IPS DF 6.9 (cell line): Measurements from ENCODE around the gene TSTD2.
"Not testable (repeated sequence)": the region's sequence is repeated elsewhere in the genome, so short reads cannot be mapped to it uniquely, and the experiment has no call there.

Experiments used
- DNase-seq: peaks from one replicate; pipeline ENCODE4 v3.0.0-alpha.2; 2013; ENCODE audit warnings: low read depth, low spot score
- H3K27ac ChIP-seq: one replicate; pipeline ENCODE4 v1.5.1; 2013; ENCODE audit warnings: low read length, control low read depth
- H3K27me3 ChIP-seq: 2 replicates; pipeline ENCODE4 v1.6.1; 2013; ENCODE audit warnings: mild to moderate bottlenecking, low read length; ENCODE audit not compliant: control insufficient read depth, insufficient read depth
- H3K36me3 ChIP-seq: 2 replicates; pipeline ENCODE4 v1.6.1; 2013; ENCODE audit warnings: low read length; ENCODE audit not compliant: control insufficient read depth, insufficient read depth
- H3K4me1 ChIP-seq: 2 replicates; pipeline ENCODE4 v1.6.1; 2013; ENCODE audit warnings: low read length; ENCODE audit not compliant: control insufficient read depth, insufficient read depth
- H3K4me3 ChIP-seq: 2 replicates; pipeline ENCODE4 v1.5.1; 2013; ENCODE audit warnings: mild to moderate bottlenecking, low read length
- H3K9me3 ChIP-seq: 2 replicates; pipeline ENCODE4 v1.6.1; 2013; ENCODE audit warnings: low read length, inconsistent platforms; ENCODE audit not compliant: control insufficient read depth, insufficient read depth
- WGBS: extraction: QIAGEN DNeasy Blood & Tissue Kit; methylation state at CpG from one replicate; pipeline ENCODE4 v1.1.7; 2013; ENCODE audit warnings: mixed read lengths, missing lambda C conversion rate; ENCODE audit not compliant: insufficient read length, insufficient coverage; 5-methylcytosine and 5-hydroxymethylcytosine counted together

TSTD2 gene

DNA sequence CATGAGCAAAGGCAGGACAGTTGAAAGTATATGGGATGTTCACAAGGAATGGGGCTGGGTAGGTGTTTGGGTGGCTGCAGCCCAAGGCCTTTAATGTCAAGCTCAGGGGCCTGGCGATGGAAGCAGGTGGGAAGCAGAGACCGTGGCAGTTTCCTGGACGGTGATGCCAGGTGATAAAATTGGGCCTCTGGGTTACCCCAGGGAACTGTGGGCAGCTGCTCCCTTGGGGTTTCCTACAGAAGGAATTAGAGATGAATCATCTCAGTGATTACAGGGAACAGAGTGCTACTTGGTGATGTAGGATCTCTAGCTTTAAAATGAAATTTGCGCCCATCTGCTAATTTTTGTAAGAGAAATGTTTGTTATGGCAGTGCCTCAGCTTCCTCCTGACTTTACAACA is 39.2 kb downstream of the TSTD2 start:
- peaks cover 2% of the 10 kb centered on the region; the same call in 1 of the 2 replicates for H3K4me1 ChIP-seq
- H3K27me3 ChIP-seq = no peaks in the 10 kb centered on the region
- no peaks in the 10 kb centered on the region for H3K9me3 ChIP-seq
- H3K27ac ChIP-seq = no peak overlapping the region
- no CpG with 5 or more reads among the region's 4 CpGs for WGBS
- no peak for DNase-seq
- no peaks in the 10 kb centered on the region for H3K36me3 ChIP-seq
- H3K4me3 ChIP-seq = no peak overlapping the region

DNA sequence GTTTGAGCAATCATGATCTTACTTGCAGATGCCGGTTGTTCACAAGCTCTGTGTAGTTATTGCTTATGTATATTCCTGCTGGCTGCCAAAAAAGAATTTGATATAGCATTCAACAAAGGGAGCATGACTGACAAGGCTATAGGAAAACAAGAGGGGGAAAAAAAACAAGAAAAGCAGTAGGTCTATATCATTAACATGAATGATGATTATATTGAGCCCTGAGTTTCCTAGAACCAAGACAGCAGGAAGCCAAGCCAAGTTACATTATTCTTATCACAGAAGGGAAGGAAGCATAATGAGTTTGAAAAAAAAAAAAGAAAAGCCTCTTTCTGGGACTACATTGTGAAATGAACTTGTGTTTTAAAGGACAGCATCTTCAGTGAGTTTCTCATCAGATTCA is 41.0 kb downstream of the TSTD2 start:
- no peak overlapping the region for H3K4me3 ChIP-seq
- no peaks in the 10 kb centered on the region for H3K27me3 ChIP-seq
- no peaks in the 10 kb centered on the region for H3K36me3 ChIP-seq
- DNase-seq = no peak
- no CpG with 5 or more reads among the region's 1 CpG for WGBS
- no peaks in the 10 kb centered on the region for H3K4me1 ChIP-seq
- no peaks in the 10 kb centered on the region for H3K9me3 ChIP-seq
- H3K27ac ChIP-seq = no peak overlapping the region

DNA sequence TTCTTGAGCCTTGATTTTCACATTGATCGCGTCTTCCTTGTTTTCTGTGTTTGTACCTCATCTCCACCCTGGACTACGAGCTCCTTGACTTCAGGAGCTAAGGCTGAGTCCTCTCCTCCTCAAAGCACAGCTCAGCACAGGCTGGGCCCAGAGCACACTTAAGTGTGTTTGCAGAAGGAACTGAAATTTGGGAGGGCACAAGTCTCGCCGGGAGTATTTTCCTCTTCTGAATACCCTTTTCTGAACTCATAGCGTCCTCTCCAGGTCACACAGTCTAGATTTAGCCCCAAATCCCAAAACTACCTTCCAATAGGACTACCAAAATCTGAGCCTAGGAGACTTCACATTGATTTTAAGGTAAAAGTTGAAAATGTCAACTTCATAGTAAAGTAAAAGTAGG is 41.6 kb downstream of the TSTD2 start:
- DNase-seq = no peak
- Histone ChIP-seq H3K27me3 (no peaks in the 10 kb centered on the region), H3K27ac (no peak overlapping the region), H3K4me3 (no peak overlapping the region), H3K9me3 (no peaks in the 10 kb centered on the region), H3K36me3 (no peaks in the 10 kb centered on the region), H3K4me1 (no peaks in the 10 kb centered on the region)
- no CpG with 5 or more reads among the region's 6 CpGs for WGBS

DNA sequence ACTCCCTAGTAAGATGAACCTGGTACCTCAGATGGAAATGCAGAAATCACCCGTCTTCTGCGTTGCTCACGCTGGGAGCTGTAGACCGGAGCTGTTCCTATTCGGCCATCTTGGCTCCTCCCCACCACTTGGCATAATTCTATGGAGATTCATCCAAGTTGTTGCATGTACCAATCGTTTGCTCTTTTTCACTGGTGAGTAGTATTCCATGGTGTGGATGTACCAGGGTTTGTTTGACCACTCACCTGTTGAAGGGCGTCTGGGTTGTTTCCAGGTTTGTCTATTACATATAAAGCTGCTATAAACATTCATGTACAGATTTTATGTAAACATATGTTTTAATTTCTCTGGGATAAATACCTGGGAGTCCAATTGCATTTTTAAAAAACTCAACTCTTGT is 46.3 kb downstream of the TSTD2 start:
- not testable (repeated sequence) for H3K9me3 ChIP-seq, H3K27ac ChIP-seq, DNase-seq, H3K4me3 ChIP-seq, H3K27me3 ChIP-seq, H3K4me1 ChIP-seq, H3K36me3 ChIP-seq
- WGBS = no CpG with 5 or more reads among the region's 7 CpGs

DNA sequence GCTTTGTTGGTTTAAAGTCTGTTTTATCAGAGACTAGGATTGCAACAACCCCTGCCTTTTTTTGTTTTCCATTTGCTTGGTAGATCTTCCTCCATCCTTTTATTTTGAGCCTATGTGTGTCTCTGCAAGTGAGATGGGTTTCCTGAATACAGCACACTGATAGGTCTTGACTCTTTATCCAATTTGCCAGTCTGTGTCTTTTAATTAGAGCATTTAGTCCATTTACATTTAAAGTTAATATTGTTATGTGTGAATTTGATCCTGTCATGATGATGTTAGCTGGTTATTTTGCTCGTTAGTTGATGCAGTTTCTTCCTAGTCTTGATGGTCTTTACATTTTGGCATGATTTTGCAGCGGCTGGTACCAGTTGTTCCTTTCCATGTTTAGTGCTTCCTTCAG is 48.4 kb downstream of the TSTD2 start:
- H3K27ac ChIP-seq, H3K27me3 ChIP-seq, DNase-seq, H3K9me3 ChIP-seq, H3K4me3 ChIP-seq, H3K4me1 ChIP-seq, H3K36me3 ChIP-seq: not testable (repeated sequence)
- WGBS = no CpG with 5 or more reads among the region's 2 CpGs

DNA sequence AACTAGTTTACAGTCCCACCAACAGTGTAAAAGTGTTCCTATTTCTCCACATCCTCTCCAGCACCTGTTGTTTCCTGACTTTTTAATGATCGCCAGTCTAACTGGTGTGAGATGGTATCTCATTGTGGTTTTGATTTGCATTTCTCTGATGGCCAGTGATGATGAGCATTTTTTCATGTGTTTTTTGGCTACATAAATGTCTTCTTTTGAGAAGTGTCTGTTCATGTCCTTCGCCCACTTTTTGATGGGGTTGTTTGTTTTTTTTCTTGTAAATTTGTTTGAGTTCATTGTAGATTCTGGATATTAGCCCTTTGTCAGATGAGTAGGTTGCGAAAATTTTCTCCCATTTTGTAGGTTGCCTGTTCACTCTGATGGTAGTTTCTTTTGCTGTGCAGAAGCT is 51.6 kb downstream of the TSTD2 start:
- H3K27me3 ChIP-seq, DNase-seq, H3K9me3 ChIP-seq, H3K36me3 ChIP-seq, H3K4me1 ChIP-seq, H3K27ac ChIP-seq, H3K4me3 ChIP-seq: not testable (repeated sequence)
- no CpG with 5 or more reads among the region's 3 CpGs for WGBS

DNA sequence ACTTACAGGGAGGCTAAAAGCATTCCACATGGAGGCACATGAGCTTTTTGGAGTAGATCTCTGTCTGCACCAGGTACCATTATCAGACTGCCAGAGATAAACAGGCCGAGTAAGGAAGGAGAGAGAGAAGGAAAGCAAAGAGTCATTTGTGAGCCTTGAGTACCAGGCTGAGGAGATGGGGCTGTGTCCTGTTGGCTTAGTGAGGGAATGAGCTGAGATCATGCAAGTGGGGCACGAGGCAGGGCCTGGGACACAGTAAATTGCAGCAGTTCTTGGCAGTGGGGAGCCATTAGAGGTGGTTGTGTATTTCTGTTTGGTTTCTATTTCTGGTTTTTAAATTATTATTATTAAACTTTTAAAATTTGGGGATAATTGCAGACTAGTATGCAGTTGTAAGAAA is 53.3 kb downstream of the TSTD2 start:
- Histone ChIP-seq H3K27ac (no peak overlapping the region), H3K36me3 (no peaks in the 10 kb centered on the region), H3K9me3 (no peaks in the 10 kb centered on the region), H3K4me3 (no peak overlapping the region), H3K4me1 (no peaks in the 10 kb centered on the region), H3K27me3 (no peaks in the 10 kb centered on the region)
- no CpG with 5 or more reads among the region's 2 CpGs for WGBS
- DNase-seq = no peak

DNA sequence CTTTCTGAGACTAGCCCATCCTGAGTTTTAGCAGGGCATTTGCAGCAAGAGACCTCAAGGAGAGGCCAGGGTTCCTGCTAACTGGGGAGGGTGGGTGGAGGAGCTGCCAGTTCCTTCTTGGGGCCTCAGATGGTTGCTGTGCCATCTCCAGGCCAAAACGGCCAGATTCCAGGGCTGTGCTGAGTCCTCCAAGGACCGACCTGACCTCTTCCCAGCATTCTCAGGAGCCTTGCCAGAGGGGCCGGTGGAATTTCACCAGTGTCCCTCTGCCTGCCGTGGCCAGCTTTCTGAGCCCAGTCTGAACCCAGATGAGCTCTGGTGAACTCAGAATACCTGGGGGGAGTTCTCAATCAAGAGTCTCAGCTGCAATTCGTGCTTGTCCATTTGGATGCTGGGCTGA is 54.3 kb downstream of the TSTD2 start:
- no peak overlapping the region for H3K4me3 ChIP-seq
- DNase-seq = no peak
- no peaks in the 10 kb centered on the region for H3K27me3 ChIP-seq
- WGBS = no CpG with 5 or more reads among the region's 5 CpGs
- H3K4me1 ChIP-seq = no peaks in the 10 kb centered on the region
- H3K9me3 ChIP-seq = no peaks in the 10 kb centered on the region
- H3K27ac ChIP-seq = no peak overlapping the region
- no peaks in the 10 kb centered on the region for H3K36me3 ChIP-seq

DNA sequence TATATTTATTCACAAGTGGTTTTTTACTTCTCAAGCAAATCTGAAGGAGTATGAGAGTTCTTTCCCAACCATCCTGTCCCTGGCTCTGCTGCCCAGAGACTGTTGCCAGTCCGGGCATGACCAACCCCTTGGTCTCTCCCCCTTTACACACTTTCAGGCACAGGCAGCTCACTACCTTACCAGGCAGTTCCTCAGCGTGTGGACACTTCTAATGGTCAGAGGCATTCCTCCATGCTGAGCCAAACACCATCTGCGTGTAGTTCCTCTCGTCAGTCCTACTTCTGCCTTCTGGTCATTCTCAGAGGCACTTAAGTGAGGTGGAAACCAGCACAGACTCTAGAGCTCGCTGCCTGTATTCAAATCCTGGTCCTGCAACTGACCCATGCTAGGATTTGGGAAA is 56.1 kb downstream of the TSTD2 start:
- H3K27ac ChIP-seq = no peak overlapping the region
- no peaks in the 10 kb centered on the region for H3K9me3 ChIP-seq
- no peaks in the 10 kb centered on the region for H3K4me1 ChIP-seq
- H3K36me3 ChIP-seq = no peaks in the 10 kb centered on the region
- no peaks in the 10 kb centered on the region for H3K27me3 ChIP-seq
- no peak overlapping the region for H3K4me3 ChIP-seq
- DNase-seq = no peak
- no CpG with 5 or more reads among the region's 5 CpGs for WGBS

DNA sequence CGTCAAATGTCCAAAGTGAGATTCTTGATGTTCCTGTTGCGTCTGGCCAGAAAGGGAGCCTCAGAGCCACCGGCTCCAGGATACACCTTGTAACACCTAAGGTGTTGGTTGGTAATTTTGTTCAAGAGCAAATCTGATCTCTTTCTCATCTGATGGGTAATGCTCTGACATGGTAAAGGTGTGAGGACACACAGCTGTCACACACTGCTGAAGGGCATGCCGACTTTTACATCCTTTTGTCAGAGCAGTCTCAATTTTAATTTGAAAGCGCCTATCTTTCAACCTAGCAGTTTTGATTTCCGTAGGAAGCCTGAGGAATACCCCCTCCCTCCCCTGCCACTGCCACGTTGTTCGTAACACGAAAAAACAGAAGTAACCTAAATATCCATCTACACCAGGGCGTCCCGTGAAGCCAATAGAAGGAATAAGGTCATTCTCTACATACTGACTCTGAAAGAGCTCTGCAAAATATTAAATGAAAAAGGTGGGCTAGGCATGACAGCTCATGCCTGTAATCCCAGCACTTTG is 57.4 kb downstream of the TSTD2 start:
- no peak for DNase-seq
- H3K27me3 ChIP-seq = no peaks in the 10 kb centered on the region
- no CpG with 5 or more reads among the region's 11 CpGs for WGBS
- no peaks in the 10 kb centered on the region for H3K36me3 ChIP-seq
- H3K4me1 ChIP-seq = no peaks in the 10 kb centered on the region
- H3K27ac ChIP-seq = no peak overlapping the region
- no peak overlapping the region for H3K4me3 ChIP-seq
- no peaks in the 10 kb centered on the region for H3K9me3 ChIP-seq

DNA sequence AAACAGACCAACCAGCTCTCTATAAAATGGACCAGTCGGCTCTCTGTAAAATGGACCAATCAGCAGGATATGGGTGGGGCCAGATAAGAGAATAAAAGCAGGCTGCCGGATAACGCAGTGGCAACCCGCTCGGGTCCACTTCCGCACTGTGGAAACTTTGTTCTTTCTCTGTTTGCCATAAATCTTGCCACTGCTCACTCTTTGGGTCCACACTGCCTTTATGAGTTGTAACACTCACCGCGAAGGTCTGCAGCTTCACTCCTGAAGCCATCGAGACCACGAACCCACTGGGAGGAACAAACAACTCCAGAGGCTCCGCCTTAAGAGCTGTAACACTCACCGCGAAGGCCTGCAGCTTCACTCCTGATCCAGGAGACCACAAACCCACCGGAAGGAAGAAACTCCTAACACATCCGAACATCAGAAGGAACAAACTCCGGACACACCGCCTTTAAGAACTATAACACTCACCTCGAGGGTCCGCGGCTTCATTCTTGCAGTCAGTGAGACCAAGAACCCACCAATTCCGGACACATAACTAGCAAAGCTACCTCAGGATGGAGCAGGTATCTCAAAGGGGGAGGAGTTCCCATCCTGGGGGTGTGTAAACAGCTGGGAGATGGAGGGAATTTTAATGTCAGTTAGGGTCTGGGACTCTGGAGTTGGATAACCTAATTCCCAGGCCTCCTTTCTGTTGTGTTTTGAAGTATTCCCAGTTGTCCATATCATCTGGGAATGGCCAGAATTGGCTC is 58.1 kb downstream of the TSTD2 start:
- not testable (repeated sequence) for H3K4me1 ChIP-seq, H3K36me3 ChIP-seq, DNase-seq, H3K9me3 ChIP-seq, H3K27ac ChIP-seq, H3K4me3 ChIP-seq, H3K27me3 ChIP-seq
- no CpG with 5 or more reads among the region's 21 CpGs for WGBS
